Spleen (tissue), 7 donors: Measurements from ENCODE around the gene UBE2K.

ENCODE experiments used
- POLR2A ChIP-seq, 3 donors: fragments of 450-650 bp; IDR thresholded peaks; one replicate each; pipeline ENCODE4 v1.5.1; 2017; ENCODE audit warnings: antibody characterized with exemption in 3 of 3, mild to moderate bottlenecking in 1 of 3
- POLR2AphosphoS5 ChIP-seq, 3 donors: sonication (generic); formaldehyde crosslinking; IDR thresholded peaks; one replicate each; pipeline ENCODE4 v1.5.1; 2017; ENCODE audit warnings: antibody characterized with exemption in 3 of 3
- TF ChIP-seq, protein P1 (sequence below), 11 experiments: fragments of 200-600 bp in 7 of 11; fragments of 450-650 bp in 4 of 11; sonication (generic) in 4 of 11; IDR thresholded peaks in 8 of 11; conservative IDR thresholded peaks in 3 of 11; 1 replicate in 7 of 11; 2 replicates in 4 of 11; pipeline versions ENCODE4 v1.4.0 to v1.8.0; 2016 to 2021; ENCODE audit warnings: antibody characterized with exemption in 11 of 11, inconsistent platforms in 4 of 11, mild to moderate bottlenecking in 1 of 11
- donor health status: DM: no; HTN: no; CAD: no; lungs with moderate emphysema.
- donor health status: DM: no; HTN: no; CAD: no.
- donor health status: DM: no; HTN: no; CAD: no.

DNA sequence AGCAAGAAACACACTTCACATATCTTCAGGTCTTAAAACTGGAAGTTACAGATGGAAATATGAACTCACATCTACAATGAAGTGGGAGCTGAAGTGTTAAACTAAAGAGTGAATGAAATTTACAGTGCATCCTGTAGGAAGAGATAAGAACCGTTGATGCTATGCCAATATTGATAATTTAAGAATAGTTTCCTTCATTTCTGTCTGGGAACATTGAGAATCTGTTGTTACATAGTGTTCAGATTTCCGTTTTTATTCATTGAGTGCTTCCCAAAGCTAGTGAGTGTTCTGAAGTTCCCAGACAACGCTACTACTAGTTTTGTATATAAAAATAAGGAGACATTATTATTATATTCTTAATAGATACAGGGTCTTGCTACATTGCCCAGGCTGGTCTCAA is 52.3 kb downstream of the UBE2K start:
- TF ChIP-seq POLR2AphosphoS5 (IDR thresholded peaks at IDR 0.05) (no peak), POLR2A (IDR thresholded peaks at IDR 0.05) (no peak)
- TF ChIP-seq, protein P1, sequence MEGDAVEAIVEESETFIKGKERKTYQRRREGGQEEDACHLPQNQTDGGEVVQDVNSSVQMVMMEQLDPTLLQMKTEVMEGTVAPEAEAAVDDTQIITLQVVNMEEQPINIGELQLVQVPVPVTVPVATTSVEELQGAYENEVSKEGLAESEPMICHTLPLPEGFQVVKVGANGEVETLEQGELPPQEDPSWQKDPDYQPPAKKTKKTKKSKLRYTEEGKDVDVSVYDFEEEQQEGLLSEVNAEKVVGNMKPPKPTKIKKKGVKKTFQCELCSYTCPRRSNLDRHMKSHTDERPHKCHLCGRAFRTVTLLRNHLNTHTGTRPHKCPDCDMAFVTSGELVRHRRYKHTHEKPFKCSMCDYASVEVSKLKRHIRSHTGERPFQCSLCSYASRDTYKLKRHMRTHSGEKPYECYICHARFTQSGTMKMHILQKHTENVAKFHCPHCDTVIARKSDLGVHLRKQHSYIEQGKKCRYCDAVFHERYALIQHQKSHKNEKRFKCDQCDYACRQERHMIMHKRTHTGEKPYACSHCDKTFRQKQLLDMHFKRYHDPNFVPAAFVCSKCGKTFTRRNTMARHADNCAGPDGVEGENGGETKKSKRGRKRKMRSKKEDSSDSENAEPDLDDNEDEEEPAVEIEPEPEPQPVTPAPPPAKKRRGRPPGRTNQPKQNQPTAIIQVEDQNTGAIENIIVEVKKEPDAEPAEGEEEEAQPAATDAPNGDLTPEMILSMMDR (IDR thresholded peaks at IDR 0.05 in 8 of 11, conservative IDR thresholded peaks at IDR 0.05 in 3 of 11) = no peak
